ENCODE measurements around the gene TXNDC16.
"Not testable (repeated sequence)": the region's sequence is repeated elsewhere in the genome, so short reads cannot be mapped to it uniquely, and the experiment has no call there.

TXNDC16 gene

DNA sequence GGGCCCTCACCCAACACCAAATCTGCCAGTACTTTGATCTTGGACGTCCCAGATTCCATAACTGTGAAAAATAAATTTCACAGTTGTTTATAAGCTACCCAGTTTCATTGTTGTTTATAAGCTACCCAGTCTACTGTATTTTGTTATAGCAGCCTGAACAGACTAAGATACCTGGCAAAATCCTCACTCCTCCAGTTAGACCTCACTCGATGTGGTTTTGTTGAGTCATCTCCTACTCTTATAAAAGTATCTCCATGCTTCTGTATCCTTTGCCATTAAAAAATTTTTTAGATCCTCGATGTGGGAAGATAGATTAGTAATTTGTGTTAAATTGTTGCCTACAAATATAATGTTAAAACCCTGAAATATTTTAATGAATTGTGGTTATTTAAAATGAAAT, 16.0 kb downstream of the TXNDC16 start:
- no peak for DNase-seq

DNA sequence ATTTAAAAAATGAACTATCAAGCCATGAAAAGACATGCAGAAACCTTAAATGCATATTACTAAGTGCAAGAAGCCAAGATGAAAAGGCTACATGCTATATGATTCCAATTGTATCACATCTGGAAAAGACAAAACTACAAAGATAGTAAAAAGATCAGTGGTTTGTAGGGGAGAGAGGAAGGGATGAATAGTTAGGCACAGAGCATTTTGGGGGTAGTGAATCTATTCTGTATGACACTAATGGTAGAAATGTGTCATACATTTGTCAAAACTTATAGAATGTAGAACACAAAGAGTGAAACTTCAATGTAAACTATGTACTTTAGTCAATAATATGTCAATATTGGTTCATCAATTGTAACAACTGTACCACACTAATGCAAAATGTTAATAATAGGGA, 20.8 kb downstream of the TXNDC16 start:
- no peak for DNase-seq

DNA sequence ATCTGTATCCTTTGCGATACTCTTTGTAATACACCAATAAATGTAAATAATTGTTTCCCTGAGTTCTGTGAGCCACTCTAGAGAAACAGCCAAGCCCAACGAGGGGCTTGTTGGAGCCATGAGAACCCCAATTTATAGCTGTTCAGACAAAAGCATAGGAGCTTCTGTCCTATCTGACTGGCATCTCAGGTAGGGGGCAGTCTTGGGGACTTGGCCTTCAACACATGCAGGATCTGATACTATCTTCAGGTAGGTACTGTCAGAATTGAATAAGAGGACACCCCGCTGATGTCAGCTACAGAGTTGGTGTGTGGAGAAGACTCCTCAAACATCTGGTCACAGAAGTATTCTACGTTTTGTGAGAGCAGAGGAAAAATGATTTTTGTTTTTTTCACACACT, 25.3 kb downstream of the TXNDC16 start:
- no peak for DNase-seq

DNA sequence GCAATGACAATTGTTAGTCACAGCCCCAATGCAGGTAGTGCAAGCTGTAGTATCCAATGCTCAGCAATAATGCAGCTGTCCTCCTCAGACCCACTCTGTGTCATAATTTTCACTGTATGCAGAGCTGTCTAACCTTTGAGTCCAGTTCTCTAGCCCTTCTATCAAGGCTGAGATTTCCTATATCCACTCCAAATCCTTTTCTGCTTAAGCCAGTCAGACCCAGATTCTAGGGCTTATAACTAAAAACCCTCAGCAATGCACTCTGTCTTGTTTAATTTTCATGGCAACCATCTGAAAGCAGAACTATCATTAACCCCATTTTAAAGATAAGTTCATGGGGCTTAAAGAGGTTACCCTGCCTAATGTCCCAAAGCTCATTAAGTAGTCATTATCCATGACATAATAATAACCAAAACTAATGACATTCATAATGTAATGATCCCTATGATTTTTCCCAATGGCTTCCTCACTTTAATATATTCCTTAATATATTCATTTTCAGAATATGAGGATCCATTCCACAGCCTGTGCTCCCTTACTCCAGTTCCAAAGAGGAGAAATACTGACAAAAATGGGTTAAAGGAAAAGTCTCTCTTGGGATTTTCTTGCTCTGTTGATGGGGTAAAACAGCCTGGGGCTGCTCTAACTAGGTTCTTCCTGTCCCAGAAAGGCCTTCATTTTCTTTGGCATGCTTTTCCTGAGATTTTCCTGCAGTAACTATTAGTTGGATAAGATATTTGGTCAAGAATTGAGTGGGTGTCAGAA, 29.5 kb downstream of the TXNDC16 start:
- DNase-seq, result no peak

DNA sequence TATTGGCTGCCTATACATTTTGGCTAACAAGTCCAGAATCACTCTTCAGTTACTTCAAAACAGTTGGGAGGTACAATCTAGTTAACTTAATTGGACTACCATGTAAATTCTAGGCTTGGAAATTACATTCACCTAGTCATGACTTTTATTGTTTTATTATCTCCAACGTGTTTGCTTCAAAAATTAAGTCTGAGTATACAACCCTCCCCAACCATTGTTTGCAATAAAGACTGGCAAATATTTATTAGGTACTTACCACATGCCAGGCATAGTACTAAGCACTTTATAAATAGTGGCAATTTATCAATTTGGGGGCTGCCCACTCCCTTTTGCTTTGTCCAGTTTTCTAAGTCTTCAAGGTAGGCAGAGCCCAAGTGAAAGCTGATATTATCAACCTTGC, 30.3 kb downstream of the TXNDC16 start:
- no peak for DNase-seq

DNA sequence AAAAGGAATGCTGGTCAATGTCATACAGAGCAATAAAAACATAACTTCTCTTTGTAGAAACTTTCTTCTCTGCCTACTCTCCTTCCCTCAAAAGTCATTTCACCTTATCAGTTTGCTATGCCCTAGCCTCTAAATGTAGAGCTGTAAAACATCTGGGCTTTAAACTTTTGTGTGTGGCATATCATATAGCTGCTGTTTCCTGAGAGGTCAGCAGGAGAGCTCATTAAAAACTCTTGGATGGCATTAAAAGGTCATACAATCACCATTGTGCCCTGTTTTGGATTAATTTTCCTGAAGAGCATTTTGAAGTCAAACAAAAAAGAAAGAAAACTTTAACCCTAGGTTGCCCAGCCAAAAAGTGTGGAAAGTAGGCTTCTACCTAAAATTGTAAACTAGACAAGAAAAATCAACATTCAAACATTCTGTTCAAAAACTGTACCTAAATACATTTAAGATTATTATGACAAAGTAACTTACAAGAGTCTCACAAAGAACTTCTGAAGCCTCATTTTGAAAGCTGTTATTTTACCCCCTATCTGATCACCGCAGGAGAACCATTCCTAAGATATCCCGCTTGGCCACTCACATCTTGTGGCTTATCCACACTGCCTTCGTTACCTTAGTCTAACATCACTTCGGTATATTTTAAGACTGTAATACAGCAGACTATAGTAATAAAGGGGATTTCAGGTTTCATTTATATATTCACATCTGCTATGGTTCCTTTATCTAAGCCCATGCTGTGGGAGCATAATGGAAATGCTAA, 38.1 kb downstream of the TXNDC16 start:
- no peak for DNase-seq

DNA sequence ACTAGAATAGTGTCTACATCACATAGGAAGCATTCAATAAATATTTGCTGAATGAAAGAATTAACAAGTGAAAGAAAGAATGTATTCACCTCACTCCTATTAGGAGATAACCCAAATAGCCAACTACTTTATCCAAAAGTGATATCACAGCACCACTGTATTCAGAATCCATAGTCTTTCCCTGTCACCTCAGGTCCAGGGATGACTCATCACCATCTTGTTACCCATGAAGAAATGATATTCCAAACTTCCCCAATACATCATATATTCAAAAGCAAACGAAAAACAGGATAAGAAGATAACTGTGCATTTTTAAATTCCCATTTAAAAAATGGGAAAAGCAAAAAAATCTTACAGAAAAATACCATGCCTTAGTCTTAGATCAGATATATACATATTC, 39.1 kb downstream of the TXNDC16 start:
- no peak for DNase-seq

DNA sequence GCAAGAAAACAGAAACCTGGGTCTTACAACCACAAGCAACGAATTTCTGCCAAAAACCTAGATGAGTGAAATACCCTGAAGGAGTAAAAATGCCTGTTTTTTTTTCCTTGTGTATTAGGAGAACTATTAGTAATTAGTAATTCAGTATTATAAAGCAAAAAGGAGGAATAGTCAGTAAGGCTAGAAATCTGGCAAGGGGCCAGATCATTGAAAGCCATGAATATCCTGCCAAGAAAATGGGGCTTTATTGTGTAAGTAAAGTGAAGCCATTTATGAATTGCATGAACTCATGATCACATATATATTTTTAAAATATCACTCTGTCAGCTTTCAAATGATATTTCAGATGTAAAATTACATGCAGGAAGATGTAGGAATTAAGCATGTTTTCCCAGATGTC, 57.9 kb downstream of the TXNDC16 start:
- DNase-seq, result no peak

DNA sequence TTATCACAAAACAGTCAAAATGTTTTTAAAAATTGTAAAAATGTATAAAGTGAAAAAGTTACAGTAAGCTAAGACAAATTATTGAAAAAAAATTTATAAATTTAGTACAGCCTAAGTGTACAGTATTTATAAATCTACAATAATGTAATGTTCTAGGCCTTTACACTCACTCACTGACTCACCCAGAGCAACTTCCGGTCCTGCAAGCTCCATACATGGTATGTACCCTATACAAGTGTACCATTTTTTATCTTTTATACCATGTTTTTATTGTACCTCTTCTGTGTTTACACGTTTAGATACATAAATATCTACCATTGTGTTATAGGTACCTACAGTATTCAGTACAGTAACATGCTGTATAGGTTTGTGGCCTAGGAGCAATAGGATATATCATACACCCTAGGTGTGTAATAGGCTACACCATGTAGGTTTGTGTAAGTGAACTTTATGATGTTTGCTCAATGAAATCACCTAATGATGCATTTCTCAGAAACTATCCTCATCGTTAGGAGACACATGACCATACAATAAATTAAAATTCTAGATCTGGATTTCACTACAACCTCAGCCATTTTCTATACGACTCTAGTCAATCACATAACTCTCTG, 66.8 kb downstream of the TXNDC16 start:
- no peak for DNase-seq

DNA sequence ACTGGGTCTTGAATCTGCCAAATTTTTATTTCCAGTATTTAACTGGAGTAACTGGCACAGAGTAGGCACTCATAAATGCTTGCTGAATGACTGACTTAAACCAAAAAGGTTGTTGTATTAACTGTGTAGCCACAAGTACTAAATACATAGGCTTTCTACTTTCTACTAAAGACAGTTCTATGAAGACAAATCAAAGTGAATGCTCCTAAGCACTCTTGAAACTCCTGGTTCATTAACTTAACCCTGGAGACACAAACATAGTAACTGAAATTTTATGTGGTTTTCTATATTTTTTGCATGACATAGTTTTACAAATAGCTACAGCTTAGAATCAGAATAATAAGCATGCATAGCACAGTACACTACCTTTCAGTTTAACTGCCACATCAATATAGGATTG, 70.4 kb downstream of the TXNDC16 start:
- no peak for DNase-seq

DNA sequence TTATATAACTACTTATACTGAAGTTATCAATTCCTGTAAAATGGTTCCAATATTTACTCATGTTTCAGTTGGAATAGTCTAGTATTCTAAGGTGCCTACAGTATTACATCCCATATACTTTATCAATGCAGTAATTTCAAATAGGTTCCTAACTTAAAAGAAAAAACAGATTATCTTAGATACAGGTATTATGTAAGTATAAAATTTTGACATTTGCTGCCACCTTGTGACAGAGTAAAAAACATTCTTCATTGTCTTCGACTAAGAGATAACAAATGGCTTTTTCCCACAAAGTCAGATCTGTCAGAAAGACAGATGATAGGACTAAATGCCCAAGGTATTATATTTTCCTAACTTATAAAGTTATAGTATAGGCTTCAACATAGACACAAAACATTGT, 78.7 kb downstream of the TXNDC16 start:
- DNase-seq, result peak in 1 of 2 donors; percentile 6

DNA sequence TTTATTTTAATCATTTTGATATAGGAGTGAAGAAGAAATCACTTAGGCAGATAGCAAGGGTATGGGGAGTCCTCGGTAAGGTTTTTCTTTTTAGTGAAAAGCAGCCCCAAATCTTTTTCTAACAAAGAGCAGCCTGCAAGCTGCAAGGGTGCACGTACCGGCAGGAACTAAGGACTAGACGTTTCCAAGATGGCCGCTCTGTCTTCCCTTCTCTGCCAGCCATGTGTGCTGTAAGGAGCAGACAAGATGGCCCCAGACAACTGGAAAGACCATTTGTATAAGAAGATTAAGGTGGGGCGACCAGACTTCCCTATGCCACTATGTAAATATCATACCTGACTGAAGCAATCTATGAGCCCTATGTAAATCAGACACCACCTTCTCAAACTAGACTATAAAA, 79.6 kb downstream of the TXNDC16 start:
- DNase-seq, result no peak

DNA sequence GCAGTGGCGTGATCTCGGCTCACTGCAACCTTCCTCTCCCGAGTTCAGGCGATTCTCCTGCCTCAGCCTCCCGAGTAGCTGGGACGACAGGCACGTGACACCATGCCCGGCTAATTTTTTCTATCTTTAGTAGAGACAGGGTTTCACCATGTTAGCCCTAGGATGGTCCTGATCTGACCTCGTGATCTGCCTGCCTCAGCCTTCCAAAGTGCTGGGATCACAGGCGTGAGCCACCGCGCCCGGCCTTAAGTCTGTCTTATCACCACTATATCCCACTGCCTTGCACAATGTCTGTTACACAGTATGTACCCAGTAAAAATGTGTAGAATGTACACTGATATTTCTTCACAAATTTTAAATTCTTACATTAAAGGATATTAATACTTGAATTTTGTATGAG, 80.1 kb downstream of the TXNDC16 start:
- DNase-seq, result not testable (repeated sequence)

DNA sequence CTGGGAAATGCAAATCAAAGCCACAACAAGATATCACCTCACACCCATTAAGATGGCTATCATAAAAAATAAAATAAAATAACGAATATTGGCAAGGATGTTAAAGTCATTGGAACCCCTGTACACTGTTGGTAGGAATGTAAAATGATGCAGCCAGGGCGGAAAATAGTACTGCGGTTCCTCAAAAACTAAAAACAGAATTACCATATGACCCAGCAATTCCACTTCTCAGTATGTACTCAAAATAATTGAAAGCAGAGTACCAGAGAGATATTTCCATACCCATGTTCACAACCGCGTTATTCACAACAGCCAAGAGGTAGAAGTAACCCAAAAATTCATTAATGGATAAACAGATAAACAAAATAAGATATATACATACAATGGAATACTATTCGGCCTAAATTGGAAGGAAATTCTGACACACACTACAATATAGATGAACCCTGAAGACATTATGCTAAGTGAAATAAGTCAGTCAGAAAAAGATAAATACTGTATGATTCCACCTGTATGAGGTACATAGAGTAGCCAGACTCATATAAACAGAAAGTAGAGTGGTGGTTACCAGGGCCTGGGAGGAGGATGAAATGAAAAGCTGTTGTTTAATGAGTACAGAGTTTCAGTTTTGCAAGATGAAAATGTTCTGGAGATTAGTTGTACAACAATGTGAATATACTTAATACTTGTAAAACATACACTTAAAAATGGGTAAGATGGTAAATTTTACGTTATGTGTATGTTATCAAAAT, 84.6 kb downstream of the TXNDC16 start:
- no peak for DNase-seq

DNA sequence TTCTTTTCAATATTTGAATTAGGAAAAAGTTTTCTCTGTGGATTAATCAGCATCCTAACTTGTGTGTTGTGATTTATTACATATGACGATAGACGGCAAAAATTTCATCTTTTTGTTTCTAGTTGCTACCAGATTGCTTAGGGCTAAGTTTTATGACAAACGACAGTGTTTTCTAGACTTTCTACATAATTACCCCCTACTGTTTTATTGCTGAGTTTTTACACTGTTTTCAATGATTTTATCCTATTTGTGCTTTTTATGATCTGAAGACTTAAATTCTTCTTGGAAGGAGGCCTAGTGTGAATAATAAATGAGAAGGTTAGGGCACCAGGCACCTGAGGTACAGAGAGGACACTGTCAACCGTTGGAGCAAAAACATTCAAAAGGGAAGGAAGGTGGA, 88.1 kb downstream of the TXNDC16 start:
- no peak for DNase-seq

DNA sequence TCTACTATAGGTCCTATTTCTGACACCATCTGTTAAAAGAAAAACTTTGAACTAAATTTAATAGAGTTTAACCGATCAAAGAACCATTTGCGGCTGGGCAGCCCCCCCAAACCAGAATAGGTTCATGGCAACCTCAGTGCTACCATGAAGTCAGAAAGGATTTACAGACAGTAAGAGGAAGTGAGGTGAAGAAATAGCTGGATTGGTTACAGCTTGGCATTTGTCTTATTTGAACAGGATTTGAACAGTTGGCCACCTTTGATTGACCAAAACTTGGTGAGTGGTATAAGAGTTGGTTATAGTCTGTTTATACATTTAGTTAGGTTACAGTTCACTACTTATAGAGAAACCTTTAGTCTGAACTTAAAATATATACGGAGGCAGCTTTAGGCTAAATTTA, 88.9 kb downstream of the TXNDC16 start:
- DNase-seq, result no peak

DNA sequence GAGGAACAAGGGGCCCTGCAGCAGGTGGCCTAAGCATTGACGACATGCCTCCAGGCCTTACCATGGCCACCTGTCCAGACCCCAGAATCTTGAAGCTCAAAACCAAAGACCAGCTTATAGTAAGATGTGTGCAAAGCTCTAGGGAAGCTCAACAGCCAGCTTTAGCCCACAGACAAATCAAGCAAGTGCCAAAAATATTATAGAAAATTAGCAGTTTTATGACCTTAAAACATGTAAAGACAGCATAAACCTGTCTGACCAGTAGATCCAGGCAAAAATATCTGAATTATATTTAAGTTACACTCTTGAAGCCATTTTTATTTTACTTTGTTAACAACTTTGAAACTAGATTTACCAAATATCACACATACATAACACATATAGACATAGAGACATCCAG, 90.6 kb downstream of the TXNDC16 start:
- DNase-seq, result no peak

DNA sequence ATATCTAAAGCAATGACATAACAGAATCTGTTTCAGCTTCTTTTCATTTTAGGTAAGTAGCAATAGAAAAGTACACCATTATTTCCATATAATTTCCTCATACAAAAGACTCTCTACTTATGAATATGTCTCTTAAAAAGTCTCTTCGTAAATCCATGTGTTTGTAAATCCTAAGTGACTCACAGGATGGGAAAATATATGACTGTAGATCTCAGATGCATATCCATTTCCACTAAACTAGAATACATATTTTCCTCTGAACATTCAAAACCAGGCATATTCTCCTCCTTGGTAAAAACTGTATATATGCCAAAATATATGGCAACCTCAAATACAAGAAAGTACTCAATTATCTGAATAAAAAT, 93.6 kb downstream of the TXNDC16 start:
- DNase-seq, result no peak

DNA sequence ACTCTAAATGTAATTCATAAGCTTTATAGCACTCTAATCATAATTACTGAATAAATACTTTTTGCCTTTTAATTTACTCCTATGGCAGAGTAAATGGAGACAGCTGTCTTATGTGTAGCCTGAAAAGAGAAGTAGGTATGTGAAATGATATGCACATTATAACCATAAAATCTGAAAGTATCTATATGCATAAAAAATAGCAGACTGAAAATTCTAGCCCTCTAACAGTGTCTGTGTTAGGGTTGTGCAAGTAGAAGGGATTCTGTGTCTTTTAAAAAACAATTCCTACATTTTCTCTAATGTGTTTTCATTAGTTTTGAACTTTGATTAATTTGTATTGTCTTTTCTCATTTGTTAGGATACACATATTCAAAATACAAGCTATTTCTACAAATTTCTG, 94.9 kb downstream of the TXNDC16 start:
- DNase-seq, result no peak

DNA sequence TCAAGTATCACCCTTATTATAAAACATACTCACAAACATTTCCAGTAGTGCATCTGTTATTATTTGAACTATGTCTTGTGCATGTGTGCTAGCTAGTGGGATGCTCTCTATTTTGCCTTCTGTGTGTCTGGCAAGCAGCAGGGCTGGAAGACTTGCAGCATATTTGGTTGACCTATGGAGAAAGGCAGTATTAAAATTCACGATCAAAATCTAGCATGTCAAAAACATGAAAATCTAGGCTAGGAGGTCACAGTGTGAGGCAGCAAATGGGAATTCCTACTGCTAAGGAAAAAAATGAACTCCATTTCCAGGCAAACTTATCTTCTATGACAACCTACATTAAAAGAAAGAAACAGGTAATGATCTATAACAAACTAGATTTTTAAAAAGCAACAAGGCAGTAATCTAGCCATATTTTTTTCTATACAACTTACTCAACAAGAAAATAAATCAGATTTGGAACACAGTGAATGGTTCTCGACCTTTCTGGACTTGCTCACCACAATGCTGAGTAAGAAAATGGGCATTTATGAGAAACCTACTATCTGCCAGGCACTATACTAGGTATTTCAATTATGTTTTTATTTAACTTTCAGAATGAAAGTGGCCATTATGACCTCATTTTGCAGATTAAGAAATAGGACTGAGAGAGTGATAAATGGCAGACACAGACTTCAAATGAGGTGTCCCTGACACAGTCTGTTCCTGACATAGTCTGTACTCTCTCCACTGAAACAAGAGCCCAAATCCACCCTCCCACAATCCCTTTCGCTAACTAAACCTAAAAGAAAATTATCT, 96.8 kb downstream of the TXNDC16 start:
- DNase-seq, result no peak

DNA sequence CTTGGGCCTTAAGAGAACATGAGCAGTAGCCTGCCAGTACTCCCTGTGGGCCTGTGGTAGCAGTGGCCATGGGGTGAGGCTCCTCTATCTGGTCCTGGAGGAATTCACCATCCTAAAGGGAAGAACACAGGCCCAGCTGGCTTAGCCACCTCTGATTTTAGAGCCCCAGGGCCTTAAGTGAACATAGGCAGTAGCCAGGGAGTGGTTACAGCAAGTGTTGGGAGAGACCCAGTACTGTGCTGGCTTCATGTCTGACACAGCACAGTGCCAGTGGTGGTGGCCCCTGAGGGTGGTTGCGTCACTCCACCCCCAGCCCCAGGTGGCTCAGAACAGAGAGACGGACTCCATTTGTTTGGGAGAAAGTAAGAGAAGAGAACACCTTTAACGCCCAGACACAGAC, 105.1 kb downstream of the TXNDC16 start:
- no peak for DNase-seq

DNA sequence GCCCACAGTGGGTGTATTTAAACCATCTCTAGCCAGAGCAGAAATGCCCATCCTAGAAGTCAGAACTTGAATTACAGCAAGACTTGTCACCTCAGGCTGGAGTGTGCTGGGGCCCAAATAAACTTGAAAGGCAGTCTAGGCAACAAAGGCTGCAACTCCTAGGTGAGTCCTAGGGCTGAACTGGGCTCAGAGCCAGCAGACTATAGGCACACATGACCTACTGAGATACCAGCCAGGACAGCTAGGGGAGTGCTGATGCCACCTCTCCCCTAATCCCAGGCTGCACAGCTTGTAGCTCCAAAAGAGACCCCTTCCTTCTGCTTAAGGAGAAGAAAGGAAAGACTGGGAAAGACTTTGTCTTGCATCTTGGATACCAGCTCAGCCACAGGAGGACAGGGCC, 106.0 kb downstream of the TXNDC16 start:
- no peak for DNase-seq

DNA sequence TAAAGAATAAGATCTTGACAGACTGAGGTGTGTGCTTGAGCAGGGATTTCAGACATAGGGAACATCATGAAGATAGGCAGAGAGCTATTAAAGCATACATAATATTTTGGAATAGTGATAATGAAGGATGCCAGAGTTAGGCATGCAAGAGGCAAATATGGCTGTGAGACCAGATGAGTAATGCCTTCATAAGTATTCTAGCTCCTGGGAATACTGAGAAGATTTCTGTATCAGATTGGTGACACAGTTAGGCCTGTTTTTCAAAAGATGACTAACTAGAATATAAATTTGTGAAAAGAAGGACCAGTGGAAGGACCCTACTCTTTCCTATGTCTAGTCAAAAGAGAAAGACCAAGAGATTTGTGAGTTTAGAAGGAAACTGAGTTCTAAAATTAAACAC, 108.8 kb downstream of the TXNDC16 start:
- DNase-seq, result no peak

Data from hippocampal formation (tissue), 2 donors.